Omental fat pad (tissue), 4 donors: Measurements from ENCODE around the gene NSG1. TPM values are rescaled to one million over a fixed set of nuclear protein-coding genes. Genes with fewer than 3 reads are reported as not detected.

Experiments used
- ATAC-seq: fragments of 150-250 bp; one replicate; pipeline ENCODE4 v1.9.1; 2016; ENCODE audit warnings: mild to moderate bottlenecking, moderate library complexity; ENCODE audit not compliant: low FRiP score
- DNase-seq: peaks from one replicate; pipeline ENCODE4 v3.0.0-alpha.2; 2019; ENCODE audit warnings: low spot score
- total RNA-seq, 4 donors: library from RNA; depleted of rRNA; stranded (reverse); fragments of >200 nt; gene quantifications; one replicate each; pipeline ENCODE4 v1.1.0, GENCODE V29; 2016
- TF ChIP-seq, protein P1 (sequence below), 3 donors: fragments of 450-650 bp; IDR thresholded peaks; one replicate each; pipeline ENCODE4 v1.5.1; 2016 to 2017; ENCODE audit warnings: antibody characterized with exemption in 3 of 3, mild to moderate bottlenecking in 3 of 3, moderate library complexity in 2 of 3

The NSG1 gene
- total RNA-seq, 4 donors from 2014 or later: 1.6 to 15.3 (median 6.3) TPM

- no peak for ATAC-seq
- TF ChIP-seq, protein P1, sequence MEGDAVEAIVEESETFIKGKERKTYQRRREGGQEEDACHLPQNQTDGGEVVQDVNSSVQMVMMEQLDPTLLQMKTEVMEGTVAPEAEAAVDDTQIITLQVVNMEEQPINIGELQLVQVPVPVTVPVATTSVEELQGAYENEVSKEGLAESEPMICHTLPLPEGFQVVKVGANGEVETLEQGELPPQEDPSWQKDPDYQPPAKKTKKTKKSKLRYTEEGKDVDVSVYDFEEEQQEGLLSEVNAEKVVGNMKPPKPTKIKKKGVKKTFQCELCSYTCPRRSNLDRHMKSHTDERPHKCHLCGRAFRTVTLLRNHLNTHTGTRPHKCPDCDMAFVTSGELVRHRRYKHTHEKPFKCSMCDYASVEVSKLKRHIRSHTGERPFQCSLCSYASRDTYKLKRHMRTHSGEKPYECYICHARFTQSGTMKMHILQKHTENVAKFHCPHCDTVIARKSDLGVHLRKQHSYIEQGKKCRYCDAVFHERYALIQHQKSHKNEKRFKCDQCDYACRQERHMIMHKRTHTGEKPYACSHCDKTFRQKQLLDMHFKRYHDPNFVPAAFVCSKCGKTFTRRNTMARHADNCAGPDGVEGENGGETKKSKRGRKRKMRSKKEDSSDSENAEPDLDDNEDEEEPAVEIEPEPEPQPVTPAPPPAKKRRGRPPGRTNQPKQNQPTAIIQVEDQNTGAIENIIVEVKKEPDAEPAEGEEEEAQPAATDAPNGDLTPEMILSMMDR (IDR thresholded peaks at IDR 0.05): no peak
These were observed 68.4 kb downstream of the NSG1 start for GRCh38 chr4:4455210-4455865.

DNA sequence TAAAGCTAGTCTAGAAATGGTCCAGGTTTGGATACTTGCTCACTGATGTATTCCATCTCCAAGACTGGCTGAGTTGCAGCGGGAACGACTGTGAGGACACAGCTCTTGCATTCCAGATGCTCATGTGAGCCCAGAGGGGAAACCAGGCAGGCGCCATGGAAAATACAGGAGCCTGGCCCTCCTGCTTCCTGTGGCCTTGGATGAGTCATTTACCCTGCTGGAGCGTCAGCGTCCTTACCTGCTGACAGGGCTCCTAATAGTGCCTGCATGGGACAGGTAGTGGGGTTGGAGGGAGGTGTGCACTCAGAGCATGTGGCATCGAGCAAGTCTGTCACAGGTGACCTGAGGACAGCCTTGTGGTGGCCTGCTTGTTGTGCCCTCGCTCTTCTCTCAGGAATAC lies 69.4 kb downstream of the NSG1 start:
- TF ChIP-seq, protein P1 (IDR thresholded peaks at IDR 0.05): no peak
- DNase-seq: no peak
- no peak for ATAC-seq

More at GRCh38 chr4:4455210-4455865, 68.4 kb downstream of the NSG1 start:
- no peak for DNase-seq

- DNase-seq: no peak
- TF ChIP-seq, protein P1 (IDR thresholded peaks at IDR 0.05): no peak
- no peak for ATAC-seq
These were observed 70.1 kb downstream of the NSG1 start for GRCh38 chr4:4456816-4457578.

- DNase-seq: no peak
- no peak for ATAC-seq
- TF ChIP-seq, protein P1 (IDR thresholded peaks at IDR 0.05): no peak
These were observed 71.1 kb downstream of the NSG1 start for GRCh38 chr4:4457803-4458553.

DNA sequence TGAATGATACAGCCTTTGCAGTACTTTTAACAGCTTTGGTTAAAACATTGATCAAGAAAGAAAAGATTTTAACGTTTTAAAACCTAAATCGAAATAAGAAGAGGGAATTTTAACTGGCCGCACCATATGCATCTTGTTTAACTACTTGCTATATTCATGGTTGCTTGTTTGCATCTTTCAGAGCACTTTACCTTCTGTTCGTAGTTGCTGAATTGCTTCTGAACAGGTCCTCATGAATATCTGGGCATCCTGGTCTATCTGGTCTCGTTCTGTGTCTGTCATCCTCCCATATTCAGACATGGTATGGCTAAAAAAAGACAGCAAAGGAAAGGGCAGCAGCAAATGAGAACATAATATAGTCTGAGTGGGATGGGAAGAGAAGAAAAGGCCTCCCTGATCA lies 72.3 kb downstream of the NSG1 start:
- no peak for ATAC-seq
- TF ChIP-seq, protein P1 (IDR thresholded peaks at IDR 0.05): no peak

GRCh38 chr4:4460759-4461158 lies 73.9 kb downstream of the NSG1 start:
- ATAC-seq (no peak), DNase-seq (no peak)
- TF ChIP-seq, protein P1 (IDR thresholded peaks at IDR 0.05): no peak

More for the DNA sequence above, 72.3 kb downstream of the NSG1 start:
- DNase-seq: no peak
